K562 (cell line): ENCODE data around the gene NKAPL. TPM values are rescaled to one million over a fixed set of nuclear protein-coding genes. Genes with fewer than 3 reads are reported as not detected.

ENCODE experiments used
- ASH1L ChIP-seq: fragments of 450-650 bp; IDR thresholded peaks from 2 replicates; pipeline ENCODE4 v1.6.1; 2018; ENCODE audit warnings: borderline replicate concordance, mild to moderate bottlenecking, low read depth; ENCODE audit not compliant: partially characterized antibody
- DMBX1 ChIP-seq: fragments of 250-450 bp; sonication (Bioruptor Pico); IDR thresholded peaks from 2 replicates; pipeline ENCODE4 v1.8.0; 2022; ENCODE audit warnings: inconsistent platforms, mild to moderate bottlenecking, moderate library complexity, borderline replicate concordance
- HEY1 ChIP-seq: fragments of 250-450 bp; sonication (Bioruptor Pico); IDR thresholded peaks from 2 replicates; pipeline ENCODE4 v1.5.0; 2020; ENCODE audit warnings: mild to moderate bottlenecking, moderate library complexity, borderline replicate concordance
- MCM5 ChIP-seq: fragments of 450-650 bp; IDR thresholded peaks from 2 replicates; pipeline ENCODE4 v1.6.1; 2016; ENCODE audit warnings: low read depth
- PHF21A ChIP-seq: fragments of 450-650 bp; IDR thresholded peaks from 2 replicates; pipeline ENCODE4 v1.6.1; 2017; ENCODE audit warnings: low read depth, borderline replicate concordance
- SMARCB1 ChIP-seq: IDR thresholded peaks from 2 replicates; pipeline ENCODE4 v1.6.1; 2011; ENCODE audit warnings: improper control_type of control experiment, low read depth; ENCODE audit not compliant: insufficient read length
- TEAD1 ChIP-seq, 2 experiments: fragments of 450-650 bp in 1 of 2; sonication (generic) in 1 of 2; formaldehyde crosslinking; IDR thresholded peaks; 2 replicates each; pipeline versions ENCODE4 v1.4.0 to v1.8.0; 2020 to 2022; ENCODE audit warnings: mild to moderate bottlenecking in 2 of 2, missing genetic modification reagents in 1 of 2
- TGIF2 ChIP-seq: sonication (generic); formaldehyde crosslinking; IDR thresholded peaks from 2 replicates; pipeline ENCODE4 v1.8.1; 2022; ENCODE audit warnings: mild to moderate bottlenecking, missing genetic modification reagents, moderate library complexity
- ZBTB40 ChIP-seq, 2 experiments: fragments of 450-650 bp in 1 of 2; sonication (generic) in 1 of 2; formaldehyde crosslinking in 1 of 2; IDR thresholded peaks; 2 replicates each; pipeline versions ENCODE4 v1.7.1 to v1.9.0; 2016 to 2022; ENCODE audit warnings: inconsistent platforms in 1 of 2, mild to moderate bottlenecking in 1 of 2, missing genetic modification reagents in 1 of 2
- ZNF436 ChIP-seq: fragments of 250-450, 450-650 bp; sonication (Bioruptor Pico); formaldehyde crosslinking; IDR thresholded peaks from 2 replicates; pipeline ENCODE4 v1.7.0; 2020; ENCODE audit warnings: mild to moderate bottlenecking
- ZNF79 ChIP-seq: fragments of 250-450 bp; sonication (Bioruptor Pico); IDR thresholded peaks from 2 replicates; pipeline ENCODE4 v1.4.0; 2020; ENCODE audit warnings: low read depth, mild to moderate bottlenecking, moderate library complexity
- polyA plus RNA-seq, 8 experiments: library from polyadenylated mRNA; depleted of rRNA in 4 of 8; stranded (reverse) in 5 of 8; unstranded in 3 of 8; fragments of >200 nt; fragmentation: Nextera tagmentation in 2 of 8; fragmentation: Illumina TruSeq in 1 of 8; extraction: Ambion mirVana in 2 of 8; extraction: Trizol in 1 of 8; gene quantifications; 2 replicates each; pipeline versions ENCODE4 v1.2.1 to v1.2.3, GENCODE V29; 2011 to 2014; ENCODE audit warnings: inconsistent platforms in 1 of 8, missing spikeins in 1 of 8
- total RNA-seq, 7 experiments: library from RNA; depleted of rRNA in 6 of 7; stranded (reverse); fragments of >200 nt in 6 of 7; fragmentation: Illumina TruSeq in 2 of 7; extraction: Trizol in 2 of 7; gene quantifications; 2 replicates each; pipeline versions ENCODE4 v1.2.1 to v1.2.3, GENCODE V29; 2011 to 2021; ENCODE audit warnings: low replicate concordance in 1 of 7
- TF ChIP-seq, protein P1 (sequence below), 2 experiments: IDR thresholded peaks; 2 replicates each; pipeline ENCODE4 v1.6.1; 2012; ENCODE audit warnings: improper control_type of control experiment in 2 of 2, low read depth in 2 of 2, low read length in 2 of 2, borderline replicate concordance in 1 of 2
- TF ChIP-seq, protein P2 (sequence below): fragments of 450-650 bp; IDR thresholded peaks from 2 replicates; pipeline ENCODE4 v1.6.1; 2014; ENCODE audit warnings: low read depth, mild to moderate bottlenecking, moderate library complexity, borderline replicate concordance

Gene NKAPL
- total and polyA plus RNA-seq, 9 of the 15 experiments (the other 6 are each of a cell fraction or from before 2014, with no cell fraction given): not detected

DNA sequence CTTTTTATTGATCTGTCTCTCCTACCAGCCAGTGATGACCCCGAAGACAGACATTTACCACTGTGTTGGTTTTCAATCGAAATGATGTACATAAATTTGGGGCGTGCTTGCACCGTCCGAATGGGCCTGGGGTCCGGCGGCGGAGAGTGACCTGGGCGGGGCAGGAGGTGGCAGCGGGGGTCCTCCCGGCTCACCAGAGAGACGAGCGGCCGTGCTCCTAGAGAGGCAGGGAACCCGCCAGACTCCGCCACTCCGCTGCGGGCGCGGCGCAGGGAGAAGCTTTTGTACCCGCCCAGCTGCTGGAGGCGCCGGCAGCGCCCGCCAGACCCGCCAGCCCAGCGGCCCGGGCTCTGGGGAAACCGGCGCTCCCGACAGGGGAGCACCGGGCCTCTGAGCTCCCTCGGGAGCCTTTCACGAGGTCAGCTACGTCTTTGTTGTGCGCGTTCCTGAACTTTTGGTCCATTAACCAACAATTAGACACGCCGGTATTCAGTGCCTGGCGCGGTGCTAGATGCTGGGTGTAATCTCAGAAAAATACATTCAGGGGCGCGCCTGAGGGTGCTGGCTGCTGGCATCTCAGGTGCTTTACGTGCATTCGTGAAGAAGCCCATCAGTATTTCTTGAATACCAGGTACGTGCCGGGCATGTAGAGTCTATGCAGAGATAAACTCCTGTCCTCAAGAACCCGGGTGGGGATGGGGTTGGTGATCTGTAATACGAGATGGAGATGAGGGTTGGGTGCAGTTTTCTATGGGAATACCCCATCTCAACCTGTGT, 22.4 kb downstream of the NKAPL start, which contains the start of gene PGBD1 (continued):
- TF ChIP-seq, protein P1, sequence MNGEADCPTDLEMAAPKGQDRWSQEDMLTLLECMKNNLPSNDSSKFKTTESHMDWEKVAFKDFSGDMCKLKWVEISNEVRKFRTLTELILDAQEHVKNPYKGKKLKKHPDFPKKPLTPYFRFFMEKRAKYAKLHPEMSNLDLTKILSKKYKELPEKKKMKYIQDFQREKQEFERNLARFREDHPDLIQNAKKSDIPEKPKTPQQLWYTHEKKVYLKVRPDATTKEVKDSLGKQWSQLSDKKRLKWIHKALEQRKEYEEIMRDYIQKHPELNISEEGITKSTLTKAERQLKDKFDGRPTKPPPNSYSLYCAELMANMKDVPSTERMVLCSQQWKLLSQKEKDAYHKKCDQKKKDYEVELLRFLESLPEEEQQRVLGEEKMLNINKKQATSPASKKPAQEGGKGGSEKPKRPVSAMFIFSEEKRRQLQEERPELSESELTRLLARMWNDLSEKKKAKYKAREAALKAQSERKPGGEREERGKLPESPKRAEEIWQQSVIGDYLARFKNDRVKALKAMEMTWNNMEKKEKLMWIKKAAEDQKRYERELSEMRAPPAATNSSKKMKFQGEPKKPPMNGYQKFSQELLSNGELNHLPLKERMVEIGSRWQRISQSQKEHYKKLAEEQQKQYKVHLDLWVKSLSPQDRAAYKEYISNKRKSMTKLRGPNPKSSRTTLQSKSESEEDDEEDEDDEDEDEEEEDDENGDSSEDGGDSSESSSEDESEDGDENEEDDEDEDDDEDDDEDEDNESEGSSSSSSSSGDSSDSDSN (IDR thresholded peaks at IDR 0.05; ENCODE audit: borderline replicate concordance in 1 of 2, low read depth in 2 of 2, low read length in 2 of 2): peak; percentile 86 to 92; a peak in 3 of 4 replicates
- TF ChIP-seq MCM5 (no peak), ZNF436 (CRISPR knock-in tag) (no peak), TGIF2 (CRISPR knock-in tag) (no peak), SMARCB1 (peak; percentile 43), ZNF79 (no peak), HEY1 (CRISPR knock-in tag) (no peak), ASH1L (no peak), PHF21A (no peak), ZBTB40 (IDR thresholded peaks at IDR 0.05) (peak; percentile 69; the same call in 1 of the 2 replicates), ZBTB40 (CRISPR knock-in tag; IDR thresholded peaks at IDR 0.05) (no peak), TEAD1 (CRISPR knock-in tag; IDR thresholded peaks at IDR 0.05) (peak; percentile 7 to 62; a peak in 1 of 4 replicates), DMBX1 (CRISPR knock-in tag) (no peak)
- TF ChIP-seq, protein P2, sequence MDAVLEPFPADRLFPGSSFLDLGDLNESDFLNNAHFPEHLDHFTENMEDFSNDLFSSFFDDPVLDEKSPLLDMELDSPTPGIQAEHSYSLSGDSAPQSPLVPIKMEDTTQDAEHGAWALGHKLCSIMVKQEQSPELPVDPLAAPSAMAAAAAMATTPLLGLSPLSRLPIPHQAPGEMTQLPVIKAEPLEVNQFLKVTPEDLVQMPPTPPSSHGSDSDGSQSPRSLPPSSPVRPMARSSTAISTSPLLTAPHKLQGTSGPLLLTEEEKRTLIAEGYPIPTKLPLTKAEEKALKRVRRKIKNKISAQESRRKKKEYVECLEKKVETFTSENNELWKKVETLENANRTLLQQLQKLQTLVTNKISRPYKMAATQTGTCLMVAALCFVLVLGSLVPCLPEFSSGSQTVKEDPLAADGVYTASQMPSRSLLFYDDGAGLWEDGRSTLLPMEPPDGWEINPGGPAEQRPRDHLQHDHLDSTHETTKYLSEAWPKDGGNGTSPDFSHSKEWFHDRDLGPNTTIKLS: peak; percentile 83; the same call in 1 of the 2 replicates
